Stimulated activated CD8-positive, alpha-beta memory T cell treated with anti-CD3 and anti-CD28 coated beads, Interleukin-4, amount 100 ng/mL, for 4 hours (primary cell): ENCODE data around the gene XKR3.
"Not testable (repeated sequence)": the region's sequence is repeated elsewhere in the genome, so short reads cannot be mapped to it uniquely, and the experiment has no call there.

Experiments
- DNase-seq, 2 donors: peaks; one replicate each; pipeline ENCODE4 v3.0.0-alpha.2; 2020; ENCODE audit warnings: low read depth in 2 of 2, low spot score in 1 of 2

Gene XKR3

DNA sequence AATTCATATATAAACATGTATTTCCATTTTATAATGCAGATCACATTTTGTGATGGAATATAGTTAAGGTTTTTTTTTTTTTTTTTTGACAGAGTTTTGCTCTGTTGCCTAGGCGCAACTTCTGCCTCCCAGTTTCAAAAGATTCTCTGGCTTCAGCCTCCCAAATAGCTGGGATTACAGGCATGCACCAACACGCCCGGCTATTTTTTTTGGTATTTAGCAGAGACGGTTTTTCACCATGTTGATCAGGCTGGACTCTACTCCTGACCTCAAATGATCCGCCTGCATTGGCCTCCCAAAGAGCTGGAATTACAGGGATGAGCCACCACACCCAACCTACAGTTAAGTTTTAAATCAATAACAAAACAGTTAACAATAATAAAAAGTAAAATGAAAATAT, 18.8 kb downstream of the XKR3 start:
- no peak for DNase-seq

DNA sequence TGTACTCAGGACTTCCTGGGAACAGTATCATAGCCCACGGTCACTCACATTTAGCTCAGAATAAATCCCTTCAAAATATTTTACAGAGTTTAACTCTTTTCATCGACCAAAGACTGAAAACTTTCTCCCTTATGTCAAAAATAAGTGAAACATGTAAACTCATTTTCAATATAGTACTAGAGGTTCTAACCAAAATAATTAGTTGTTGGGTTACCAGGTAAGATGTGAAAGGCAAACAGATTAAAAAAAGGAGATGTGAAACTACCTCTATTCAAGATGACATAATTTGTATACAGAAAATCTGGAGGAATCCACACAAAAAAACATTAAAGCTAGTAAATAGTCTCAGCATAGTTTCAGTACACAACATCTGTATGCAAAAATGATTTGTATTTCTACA, 20.3 kb downstream of the XKR3 start:
- DNase-seq, result no peak

- no peak for DNase-seq
Observed at GRCh38 chr22:16803255-16803917, 21.8 kb downstream of the XKR3 start.

- no peak for DNase-seq
Observed at GRCh38 chr22:16801571-16801970, 23.6 kb downstream of the XKR3 start.

DNA sequence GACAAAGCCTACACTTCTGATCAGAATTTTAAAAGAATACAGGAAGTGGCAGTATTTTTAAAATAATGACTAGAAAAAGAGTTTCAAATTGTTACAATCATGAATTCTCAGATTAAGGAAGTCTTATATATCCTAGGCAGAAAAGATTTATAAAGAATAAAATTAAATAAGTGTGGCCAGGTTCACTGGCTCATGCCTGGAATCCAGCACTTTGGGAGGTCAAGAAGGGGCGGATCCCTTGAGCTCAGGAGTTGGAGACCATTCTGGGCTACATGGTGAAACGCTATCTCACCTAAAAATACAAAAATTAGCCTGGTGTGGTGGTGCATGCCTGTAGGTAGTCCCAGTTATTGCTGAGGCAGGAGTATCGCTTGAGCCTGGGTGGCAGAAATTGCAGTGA, 24.1 kb downstream of the XKR3 start:
- DNase-seq, result no peak

- no peak for DNase-seq
Observed at GRCh38 chr22:16800358-16800757, 24.9 kb downstream of the XKR3 start.

- not testable (repeated sequence) for DNase-seq
Observed at GRCh38 chr22:16795504-16795903, 29.7 kb downstream of the XKR3 start.

DNA sequence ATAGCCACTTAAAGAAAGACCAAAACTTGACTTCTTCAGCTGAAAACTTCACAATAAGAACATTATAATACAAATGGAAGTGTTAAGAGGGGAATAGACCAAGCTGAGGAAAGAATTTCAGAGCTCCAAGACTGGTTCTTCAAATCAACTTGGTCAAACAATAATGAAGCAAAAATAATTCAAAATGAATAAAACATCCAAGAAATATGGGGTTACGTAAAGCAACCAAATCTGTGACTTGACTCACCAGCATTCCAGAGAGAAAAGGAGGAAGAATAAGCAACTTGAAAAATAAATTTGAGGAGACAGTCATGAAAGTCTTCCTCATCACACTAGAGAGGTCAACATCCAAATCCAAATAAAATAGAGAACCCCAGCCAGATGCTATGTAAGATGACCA, 31.4 kb downstream of the XKR3 start:
- DNase-seq, result no peak

DNA sequence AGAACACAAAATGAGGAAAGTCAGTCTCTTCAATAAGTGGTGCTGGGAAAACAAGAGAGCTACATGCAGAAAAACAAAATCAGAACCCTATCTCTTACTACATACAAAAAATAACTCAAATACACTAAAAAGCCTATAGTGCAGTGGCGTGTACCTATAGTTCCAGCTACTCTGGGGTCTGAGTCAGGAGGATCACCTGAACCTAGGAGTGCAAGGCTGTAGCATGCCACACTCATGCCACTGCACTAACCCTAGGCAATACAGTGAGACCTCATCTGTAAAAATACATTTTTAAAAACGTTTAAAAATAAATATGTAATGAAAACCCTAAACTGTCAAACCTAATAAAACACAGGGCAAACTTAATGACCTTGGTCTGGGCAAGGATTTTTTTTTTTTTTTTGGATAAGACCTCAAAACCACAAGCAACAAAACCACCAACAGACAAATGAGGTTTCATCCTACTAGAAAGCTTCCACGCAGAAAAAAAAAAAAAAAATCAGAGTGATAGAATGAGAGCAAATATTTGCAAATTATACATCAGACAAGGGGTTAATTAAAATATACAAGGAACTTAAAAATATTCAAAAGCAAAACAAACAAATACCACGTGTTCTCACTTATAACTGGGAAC, 35.2 kb downstream of the XKR3 start:
- DNase-seq, result no peak

GRCh38 chr22:16783930-16784354, 41.3 kb downstream of the XKR3 start:
- no peak for DNase-seq

GRCh38 chr22:16783453-16783852, 41.8 kb downstream of the XKR3 start:
- DNase-seq, result no peak

GRCh38 chr22:16781764-16782329, 43.4 kb downstream of the XKR3 start:
- DNase-seq, result no peak

- no peak for DNase-seq
Observed at GRCh38 chr22:16781074-16781763, 44.0 kb downstream of the XKR3 start.

GRCh38 chr22:16777284-16777924, 47.8 kb downstream of the XKR3 start:
- no peak for DNase-seq

- no peak for DNase-seq
Observed at GRCh38 chr22:16776080-16776479, 49.1 kb downstream of the XKR3 start.

- no peak for DNase-seq
Observed at GRCh38 chr22:16774911-16775500, 50.2 kb downstream of the XKR3 start.

DNA sequence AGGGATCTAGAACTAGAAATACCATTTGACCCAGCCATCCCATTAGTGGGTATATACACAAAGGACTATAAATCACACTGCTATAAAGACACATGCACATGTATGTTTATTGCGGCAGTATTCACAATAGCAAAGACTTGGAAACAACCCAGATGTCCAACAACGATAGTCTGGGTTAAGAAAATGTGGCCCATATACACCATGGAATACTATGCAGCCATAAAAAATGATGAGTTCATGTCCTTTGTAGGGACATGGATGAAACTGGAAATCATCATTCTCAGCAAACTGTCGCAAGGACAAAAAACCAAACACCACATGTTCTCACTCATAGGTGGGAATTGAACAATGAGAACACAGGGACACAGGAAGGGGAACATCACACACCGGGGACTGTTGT, 53.6 kb downstream of the XKR3 start:
- DNase-seq, result not testable (repeated sequence)

- DNase-seq, result not testable (repeated sequence)
Observed at GRCh38 chr22:16767927-16768326, 57.3 kb downstream of the XKR3 start.

GRCh38 chr22:16762224-16762623, 63.0 kb downstream of the XKR3 start:
- not testable (repeated sequence) for DNase-seq

DNA sequence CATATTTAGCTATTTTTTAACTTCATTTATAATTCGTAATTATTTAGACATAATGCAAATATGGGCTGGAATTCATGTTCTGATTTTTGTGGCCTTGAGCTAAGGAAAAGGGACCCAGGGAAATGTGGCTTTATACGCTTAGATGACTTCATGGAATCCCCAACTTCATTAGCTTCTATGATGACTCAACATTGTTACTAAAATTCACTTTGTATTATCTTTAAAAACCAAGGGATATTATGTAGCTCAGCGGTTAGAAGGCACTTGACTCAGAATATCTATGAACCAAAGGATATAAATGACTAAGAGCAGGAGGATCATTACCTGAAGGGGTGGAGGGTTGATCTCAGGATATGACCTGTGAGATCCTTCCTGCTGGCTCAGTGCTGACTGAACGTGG, 64.8 kb downstream of the XKR3 start:
- not testable (repeated sequence) for DNase-seq

- DNase-seq, result not testable (repeated sequence)
Observed at GRCh38 chr22:16749282-16749681, 75.9 kb downstream of the XKR3 start.
